GM18909 (cell line): ENCODE results near the gene AGPAT1.
A peak's percentile ranks its signal among the peaks of the same experiment; 100 is the strongest.
"Not testable (repeated sequence)": the region's sequence is repeated elsewhere in the genome, so short reads cannot be mapped to it uniquely, and the experiment has no call there.

Source experiments
- ATAC-seq: cut with Tn5 transposase; IDR thresholded peaks from one replicate; pipeline ENCODE4 v1.9.1; 2021; ENCODE audit warnings: mild to moderate bottlenecking; ENCODE audit not compliant: unreplicated experiment, poor library complexity

AGPAT1 gene

GRCh38 chr6:32175711-32176475 lies at the start of gene AGPAT1:
AGPAT1 (minus strand) TSS chr6:32176084; CDS start chr6:32171496, 4,588 bp downstream.
- ATAC-seq, result peak; percentile 40

- peak; percentile 50 for ATAC-seq
Observed at GRCh38 chr6:32224696-32225095, 48.8 kb upstream of the AGPAT1 start.

GRCh38 chr6:32223258-32224235 lies 47.7 kb upstream of the AGPAT1 start, which contains the start of gene NOTCH4:
NOTCH4 (minus strand) TSS chr6:32224067; CDS start chr6:32223928, 139 bp downstream.
- no peak for ATAC-seq

GRCh38 chr6:32222333-32223230 lies 46.7 kb upstream of the AGPAT1 start:
- ATAC-seq, result no peak

- no peak for ATAC-seq
Observed at GRCh38 chr6:32220021-32220420, 44.1 kb upstream of the AGPAT1 start.

- ATAC-seq, result no peak
Observed at GRCh38 chr6:32218167-32218566, 42.3 kb upstream of the AGPAT1 start.

- ATAC-seq, result no peak
Observed at GRCh38 chr6:32216998-32217397, 41.1 kb upstream of the AGPAT1 start.

GRCh38 chr6:32216285-32216684 lies 40.4 kb upstream of the AGPAT1 start:
- no peak for ATAC-seq

- no peak for ATAC-seq
Observed at GRCh38 chr6:32215617-32216016, 39.7 kb upstream of the AGPAT1 start.

- ATAC-seq, result no peak
Observed at GRCh38 chr6:32214126-32214525, 38.2 kb upstream of the AGPAT1 start.

- ATAC-seq, result no peak
Observed at GRCh38 chr6:32213649-32214048, 37.8 kb upstream of the AGPAT1 start.

- ATAC-seq, result no peak
Observed at GRCh38 chr6:32212076-32212760, 36.3 kb upstream of the AGPAT1 start.

GRCh38 chr6:32211432-32211831 lies 35.5 kb upstream of the AGPAT1 start:
- ATAC-seq, result not testable (repeated sequence)

GRCh38 chr6:32210191-32210601 lies 34.3 kb upstream of the AGPAT1 start:
- ATAC-seq, result no peak

- ATAC-seq, result no peak
Observed at GRCh38 chr6:32208996-32209395, 33.1 kb upstream of the AGPAT1 start.

GRCh38 chr6:32204268-32204715 lies 28.4 kb upstream of the AGPAT1 start:
- ATAC-seq, result no peak

GRCh38 chr6:32203426-32204267 lies 27.8 kb upstream of the AGPAT1 start:
- ATAC-seq, result no peak

- no peak for ATAC-seq
Observed at GRCh38 chr6:32202186-32202585, 26.3 kb upstream of the AGPAT1 start.
